GM23248 (cell line): ENCODE measurements around the gene TPCN2. TPM values are rescaled to one million over a fixed set of nuclear protein-coding genes. Genes with fewer than 3 reads are reported as not detected.

Experiments
- DNase-seq: peaks from one replicate; pipeline ENCODE4 v3.0.0-alpha.2; 2015
- H2AFZ ChIP-seq: fragments of 200-600 bp; sonication (generic); 2 replicates; pipeline ENCODE4 v1.6.1; 2016; ENCODE audit warnings: antibody characterized with exemption
- H3F3A ChIP-seq: fragments of 200-600 bp; sonication (generic); 2 replicates; pipeline ENCODE4 v1.6.1; 2016; ENCODE audit warnings: mild to moderate bottlenecking, antibody characterized with exemption, mixed run types; ENCODE audit not compliant: insufficient read depth
- H3K27ac ChIP-seq: fragments of 200-600 bp; sonication (generic); 2 replicates; pipeline ENCODE4 v1.5.1; 2016; ENCODE audit warnings: mild to moderate bottlenecking
- H3K27me3 ChIP-seq: fragments of 200-600 bp; sonication (generic); replicated peaks from 2 replicates; pipeline ENCODE4 v1.6.1; 2016; ENCODE audit warnings: mild to moderate bottlenecking; ENCODE audit not compliant: insufficient read depth
- H3K36me3 ChIP-seq: fragments of 200-600 bp; sonication (generic); 2 replicates; pipeline ENCODE4 v1.6.1; 2016; ENCODE audit warnings: low read depth, mild to moderate bottlenecking
- H3K4me1 ChIP-seq: fragments of 200-600 bp; sonication (generic); 2 replicates; pipeline ENCODE4 v1.6.1; 2016; ENCODE audit warnings: mild to moderate bottlenecking; ENCODE audit not compliant: insufficient read depth
- H3K4me2 ChIP-seq: fragments of 200-600 bp; sonication (generic); one replicate; pipeline ENCODE4 v1.6.1; 2016; ENCODE audit warnings: mild to moderate bottlenecking; ENCODE audit not compliant: unreplicated experiment
- H3K4me3 ChIP-seq: fragments of 200-600 bp; sonication (generic); 2 replicates; pipeline ENCODE4 v1.5.1; 2016; ENCODE audit warnings: mild to moderate bottlenecking
- H3K79me2 ChIP-seq: fragments of 200-600 bp; sonication (generic); 2 replicates; pipeline ENCODE4 v1.6.1; 2016; ENCODE audit warnings: mild to moderate bottlenecking; ENCODE audit not compliant: insufficient read depth
- H3K9ac ChIP-seq: fragments of 200-600 bp; sonication (generic); 2 replicates; pipeline ENCODE4 v1.6.1; 2016; ENCODE audit warnings: mild to moderate bottlenecking
- H3K9me2 ChIP-seq: fragments of 200-600 bp; sonication (generic); 2 replicates; pipeline ENCODE4 v1.6.1; 2016; ENCODE audit warnings: mixed run types, mild to moderate bottlenecking, moderate library complexity; ENCODE audit not compliant: insufficient read depth
- H3K9me3 ChIP-seq: fragments of 200-600 bp; sonication (generic); one replicate; pipeline ENCODE4 v1.6.1; 2017; ENCODE audit warnings: low read depth
- H4K20me1 ChIP-seq: fragments of 200-600 bp; sonication (generic); 2 replicates; pipeline ENCODE4 v1.6.0; 2016; ENCODE audit not compliant: insufficient read depth
- EZH2 ChIP-seq: fragments of 200-600 bp; sonication (generic); IDR thresholded peaks from 2 replicates; pipeline ENCODE4 v1.6.1; 2018; ENCODE audit warnings: antibody characterized with exemption, mild to moderate bottlenecking; ENCODE audit not compliant: insufficient read depth, poor library complexity, severe bottlenecking
- EZH2phosphoT487 ChIP-seq: fragments of 200-600 bp; sonication (generic); IDR thresholded peaks from 2 replicates; pipeline ENCODE4 v1.6.1; 2018; ENCODE audit warnings: antibody characterized with exemption, moderate library complexity, mild to moderate bottlenecking, low read depth; ENCODE audit not compliant: insufficient read depth
- WGBS, 2 experiments: methylation state at CpG; one replicate each; pipeline ENCODE4 v1.1.6; 2015 to 2017; ENCODE audit warnings: low lambda C conversion rate in 2 of 2, low coverage in 1 of 2; ENCODE audit errors: missing lambda C conversion rate in 2 of 2; 5-methylcytosine and 5-hydroxymethylcytosine counted together
- in situ Hi-C: fragments of 300-500 bp; cut with MboI; formaldehyde crosslinking; loops from 2 replicates; pipeline ENCODE4 v1.15.0; 2020
- polyA plus RNA-seq: library from polyadenylated mRNA; unstranded; fragments of >200 nt; fragmentation: Nextera tagmentation; extraction: Ambion mirVana; gene quantifications from 2 replicates; pipeline ENCODE4 v1.2.1, GENCODE V29; 2016
- total RNA-seq: library from RNA; depleted of rRNA; stranded (reverse); fragments of >200 nt; shearing (Covaris generic); gene quantifications from 2 replicates; pipeline ENCODE4 v1.2.3, GENCODE V29; 2014

Gene TPCN2
- total and polyA plus RNA-seq, 2 experiments from 2014 or later: 7.1 to 8.5 TPM

GRCh38 chr11:69123593-69124545 lies 75.1 kb downstream of the TPCN2 start:
- H3K4me3 ChIP-seq: no peak overlapping the region
- DNase-seq: no peak
- no peak overlapping the region for H3K27ac ChIP-seq
- H3K4me1 ChIP-seq: peaks cover 9% of the 10 kb centered on the region
- no peaks in the 10 kb centered on the region for H3K9me2 ChIP-seq
- no peaks in the 10 kb centered on the region for H3K36me3 ChIP-seq
- H4K20me1 ChIP-seq: no peaks in the 10 kb centered on the region
- no peak overlapping the region for H2AFZ ChIP-seq
- 82 to 85% methylated on average over 23 to 26 of the region's 27 CpGs for WGBS, 2 experiments
- H3K79me2 ChIP-seq: no peaks in the 10 kb centered on the region
- no peak overlapping the region for H3K4me2 ChIP-seq
- no peak for TF ChIP-seq EZH2phosphoT487
- no peak for TF ChIP-seq EZH2
- H3K9ac ChIP-seq: no peak overlapping the region
- no peaks in the 10 kb centered on the region for H3K27me3 ChIP-seq
- H3F3A ChIP-seq: 0 out of 2 replicates have a peak, but pooled peaks cover 4% of the 10 kb centered on the region
- in situ Hi-C loops: no loop called here
- H3K9me3 ChIP-seq: no peaks in the 10 kb centered on the region

- Histone ChIP-seq H2AFZ (no peak overlapping the region), H3K4me1 (peaks cover 9% of the 10 kb centered on the region), H3K27me3 (no peaks in the 10 kb centered on the region), H3K9me2 (no peaks in the 10 kb centered on the region), H3K4me3 (no peak overlapping the region), H3K9ac (no peak overlapping the region), H3K4me2 (no peak overlapping the region), H3K9me3 (no peaks in the 10 kb centered on the region), H3K36me3 (no peaks in the 10 kb centered on the region), H3K79me2 (no peaks in the 10 kb centered on the region), H3K27ac (no peak overlapping the region), H4K20me1 (no peaks in the 10 kb centered on the region), H3F3A (0 out of 2 replicates have a peak, but pooled peaks cover 4% of the 10 kb centered on the region)
- in situ Hi-C loops: no loop called here
- WGBS, 2 experiments: 74 to 95% methylated on average over 3 of the region's 3 CpGs
- TF ChIP-seq EZH2 (no peak), EZH2phosphoT487 (no peak)
- no peak for DNase-seq
Observed at GRCh38 chr11:69125861-69126260, 77.1 kb downstream of the TPCN2 start.

DNA sequence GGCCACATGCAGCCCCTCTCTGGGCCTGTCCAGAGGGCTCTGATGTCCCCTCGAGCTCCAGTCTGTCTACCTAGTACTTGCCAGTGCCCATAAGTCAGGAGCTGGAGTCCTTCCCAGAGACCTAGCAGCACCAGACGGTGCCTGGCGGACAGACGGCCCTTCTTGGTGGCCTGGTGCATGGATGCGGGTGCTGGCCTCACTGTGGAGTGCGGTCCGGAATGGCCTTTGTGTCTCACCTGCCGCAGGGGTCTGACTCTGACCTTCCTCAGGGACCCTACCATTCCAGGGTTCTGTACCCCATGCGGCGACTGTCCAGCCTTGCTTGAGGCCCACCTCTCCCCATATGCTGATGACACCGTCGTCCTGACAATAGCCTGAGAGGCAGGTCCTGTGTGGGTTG lies 77.6 kb downstream of the TPCN2 start:
- Histone ChIP-seq H3K27me3 (no peaks in the 10 kb centered on the region), H2AFZ (no peak overlapping the region), H3K27ac (no peak overlapping the region), H3F3A (0 out of 2 replicates have a peak, but pooled peaks cover 4% of the 10 kb centered on the region), H3K9ac (no peak overlapping the region), H3K4me1 (peaks cover 9% of the 10 kb centered on the region), H3K4me2 (no peak overlapping the region), H3K36me3 (no peaks in the 10 kb centered on the region), H3K79me2 (no peaks in the 10 kb centered on the region), H3K9me2 (no peaks in the 10 kb centered on the region), H4K20me1 (no peaks in the 10 kb centered on the region), H3K9me3 (no peaks in the 10 kb centered on the region), H3K4me3 (no peak overlapping the region)
- no peak for TF ChIP-seq EZH2
- in situ Hi-C loops: no loop called here
- 80 to 87% methylated on average over 12 of the region's 12 CpGs for WGBS, 2 experiments
- no peak for DNase-seq

DNA sequence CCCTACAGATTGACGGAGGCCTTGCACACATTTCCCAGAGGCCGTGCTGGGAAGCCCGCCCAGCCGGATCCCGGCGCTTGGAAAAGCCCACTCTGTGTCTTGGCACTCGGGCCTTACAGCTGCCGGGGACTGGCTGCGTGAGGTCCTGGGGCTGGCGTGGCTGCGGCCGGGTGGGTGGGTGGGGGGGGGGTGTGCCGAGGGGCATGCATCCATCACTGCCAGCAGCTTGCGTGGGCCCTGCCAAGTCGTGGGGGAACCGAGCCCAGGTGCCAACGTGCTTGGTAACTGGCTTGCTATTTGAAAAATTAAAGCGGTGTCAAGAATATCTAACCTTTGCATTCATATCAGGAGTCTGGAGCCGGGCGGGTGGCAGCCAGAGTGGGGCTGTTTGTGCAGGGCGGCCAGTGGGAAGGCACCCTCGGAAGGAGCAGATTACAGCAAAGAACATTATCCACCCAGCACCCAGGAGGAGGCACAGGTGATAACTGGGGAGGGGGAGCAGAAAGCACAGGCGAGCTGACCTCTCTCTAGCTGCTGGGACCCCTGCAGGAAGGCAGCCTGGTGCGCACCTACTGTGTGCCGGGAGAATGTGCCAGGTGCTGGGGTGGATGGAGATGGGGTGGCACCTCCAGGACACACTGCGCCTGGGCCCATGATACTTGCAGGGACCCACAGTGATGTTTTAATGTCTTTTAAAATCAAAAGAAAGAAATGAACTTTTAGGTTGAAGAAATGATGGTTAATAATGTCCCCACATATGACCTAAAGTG lies 78.5 kb downstream of the TPCN2 start:
- Histone ChIP-seq H3K9ac (no peak overlapping the region), H3K79me2 (no peaks in the 10 kb centered on the region), H2AFZ (no peak overlapping the region), H3K4me2 (no peak overlapping the region), H3K9me3 (no peaks in the 10 kb centered on the region), H3F3A (0 out of 2 replicates have a peak, but pooled peaks cover 1% of the 10 kb centered on the region), H3K27me3 (no peaks in the 10 kb centered on the region), H3K4me1 (peaks cover 9% of the 10 kb centered on the region), H3K27ac (no peak overlapping the region), H3K9me2 (no peaks in the 10 kb centered on the region), H3K4me3 (no peak overlapping the region), H4K20me1 (no peaks in the 10 kb centered on the region), H3K36me3 (no peaks in the 10 kb centered on the region)
- WGBS, 2 experiments: 65 to 68% methylated on average over 15 to 26 of the region's 26 CpGs
- TF ChIP-seq EZH2 (no peak), EZH2phosphoT487 (no peak)
- in situ Hi-C loops: no loop called here
- DNase-seq: no peak
